Measurements from ENCODE around the gene ASCL5.

The ASCL5 gene

GRCh38 chr1:201088395-201088794, 38.6 kb downstream of the ASCL5 start:
- no peak overlapping the region for H3K14ac ChIP-seq (ENCODE audit: low read length)
- H3K23ac ChIP-seq (ENCODE audit: low read length) = no peak overlapping the region
- no peaks in the 10 kb centered on the region for H3K79me1 ChIP-seq (ENCODE audit: low read length)
- no peak overlapping the region for H3K18ac ChIP-seq (ENCODE audit: low read length)
- no peak overlapping the region for H3K9ac ChIP-seq (ENCODE audit: low read length)
- no CpG with 5 or more reads among the region's 4 CpGs for WGBS (ENCODE audit: extremely low coverage, insufficient coverage, insufficient read length)
- H3K4me1 ChIP-seq (ENCODE audit: control insufficient read depth in 1 of 2, insufficient read depth in 2 of 2, low read length in 2 of 2) = no peaks in the 10 kb centered on the region
- H4K8ac ChIP-seq (ENCODE audit: low read depth, low read length) = no peak overlapping the region
- no peak overlapping the region for H4K91ac ChIP-seq (ENCODE audit: low read depth, low read length)
- no peaks in the 10 kb centered on the region for H3K36me3 ChIP-seq (ENCODE audit: control insufficient read depth in 1 of 2, insufficient read depth in 2 of 2, low read length in 2 of 2)
- H3K4ac ChIP-seq (ENCODE audit: low read depth, low read length) = no peak overlapping the region
- no peak for DNase-seq
- no peak overlapping the region for H2BK5ac ChIP-seq (ENCODE audit: low read depth, low read length, poor library complexity)
- no peak overlapping the region for H2BK120ac ChIP-seq (ENCODE audit: insufficient read depth, low read length, poor library complexity)
- no peak overlapping the region for H2BK12ac ChIP-seq (ENCODE audit: low read length)
- no peaks in the 10 kb centered on the region for H3K79me2 ChIP-seq (ENCODE audit: control insufficient read depth, insufficient read depth, low read length, poor library complexity)
- no peak overlapping the region for H3K4me3 ChIP-seq (ENCODE audit: low read depth, low read length)
- H2AFZ ChIP-seq (ENCODE audit: insufficient read depth, low read length, poor library complexity) = no peak overlapping the region
- no peaks in the 10 kb centered on the region for H3K27me3 ChIP-seq (ENCODE audit: insufficient read depth, low read length)
- no peak overlapping the region for H4K12ac ChIP-seq (ENCODE audit: low read depth, low read length)
- H3K27ac ChIP-seq (ENCODE audit: low read depth, low read length) = no peak overlapping the region
- H2AK5ac ChIP-seq (ENCODE audit: low read length) = no peak overlapping the region
- H3K4me2 ChIP-seq (ENCODE audit: low read length) = no peak overlapping the region
- H3K9me3 ChIP-seq (ENCODE audit: insufficient read depth, low read depth, low read length) = peaks cover 3% of the 10 kb centered on the region

- no peak overlapping the region for H2AFZ ChIP-seq (ENCODE audit: insufficient read depth, low read length, poor library complexity)
- no CpG with 5 or more reads among the region's 12 CpGs for WGBS (ENCODE audit: extremely low coverage, insufficient coverage, insufficient read length)
- H3K23ac ChIP-seq (ENCODE audit: low read length) = no peak overlapping the region
Measured at GRCh38 chr1:201085902-201086735, 40.9 kb downstream of the ASCL5 start.

GRCh38 chr1:201084295-201084694, 42.7 kb downstream of the ASCL5 start:
- Histone ChIP-seq H4K12ac (ENCODE audit: low read depth, low read length) (no peak overlapping the region), H3K27ac (ENCODE audit: low read depth, low read length) (no peak overlapping the region), H4K8ac (ENCODE audit: low read depth, low read length) (no peak overlapping the region), H3K23ac (ENCODE audit: low read length) (no peak overlapping the region), H3K79me1 (ENCODE audit: low read length) (no peaks in the 10 kb centered on the region), H3K79me2 (ENCODE audit: control insufficient read depth, insufficient read depth, low read length, poor library complexity) (no peaks in the 10 kb centered on the region), H3K36me3 (ENCODE audit: control insufficient read depth in 1 of 2, insufficient read depth in 2 of 2, low read length in 2 of 2) (no peaks in the 10 kb centered on the region), H3K27me3 (ENCODE audit: insufficient read depth, low read length) (no peaks in the 10 kb centered on the region), H3K4me1 (ENCODE audit: control insufficient read depth in 1 of 2, insufficient read depth in 2 of 2, low read length in 2 of 2) (no peaks in the 10 kb centered on the region), H3K18ac (ENCODE audit: low read length) (no peak overlapping the region), H3K4me3 (ENCODE audit: low read depth, low read length) (no peak overlapping the region), H4K91ac (ENCODE audit: low read depth, low read length) (no peak overlapping the region), H2BK12ac (ENCODE audit: low read length) (no peak overlapping the region), H2BK120ac (ENCODE audit: insufficient read depth, low read length, poor library complexity) (no peak overlapping the region), H3K4ac (ENCODE audit: low read depth, low read length) (no peak overlapping the region), H2AFZ (ENCODE audit: insufficient read depth, low read length, poor library complexity) (no peak overlapping the region), H3K9me3 (ENCODE audit: insufficient read depth, low read depth, low read length) (peaks cover 3% of the 10 kb centered on the region), H3K14ac (ENCODE audit: low read length) (no peak overlapping the region), H2AK5ac (ENCODE audit: low read length) (no peak overlapping the region), H3K9ac (ENCODE audit: low read length) (no peak overlapping the region), H3K4me2 (ENCODE audit: low read length) (no peak overlapping the region), H2BK5ac (ENCODE audit: low read depth, low read length, poor library complexity) (no peak overlapping the region)
- no CpG with 5 or more reads among the region's 6 CpGs for WGBS (ENCODE audit: extremely low coverage, insufficient coverage, insufficient read length)
- DNase-seq = no peak

More at GRCh38 chr1:201085902-201086735, 40.9 kb downstream of the ASCL5 start:
- DNase-seq = peak; percentile 70 to 88
- no peak overlapping the region for H2BK120ac ChIP-seq (ENCODE audit: insufficient read depth, low read length, poor library complexity)
- no peaks in the 10 kb centered on the region for H3K79me2 ChIP-seq (ENCODE audit: control insufficient read depth, insufficient read depth, low read length, poor library complexity)
- no peaks in the 10 kb centered on the region for H3K27me3 ChIP-seq (ENCODE audit: insufficient read depth, low read length)
- H3K4ac ChIP-seq (ENCODE audit: low read depth, low read length) = no peak overlapping the region
- H3K79me1 ChIP-seq (ENCODE audit: low read length) = no peaks in the 10 kb centered on the region
- no peak overlapping the region for H3K9ac ChIP-seq (ENCODE audit: low read length)
- H3K14ac ChIP-seq (ENCODE audit: low read length) = no peak overlapping the region
- no peak overlapping the region for H3K27ac ChIP-seq (ENCODE audit: low read depth, low read length)
- H4K8ac ChIP-seq (ENCODE audit: low read depth, low read length) = no peak overlapping the region
- H3K4me1 ChIP-seq (ENCODE audit: control insufficient read depth in 1 of 2, insufficient read depth in 2 of 2, low read length in 2 of 2) = no peaks in the 10 kb centered on the region
- no peak overlapping the region for H3K4me2 ChIP-seq (ENCODE audit: low read length)
- no peak overlapping the region for H4K12ac ChIP-seq (ENCODE audit: low read depth, low read length)
- H2AK5ac ChIP-seq (ENCODE audit: low read length) = no peak overlapping the region
- no peak overlapping the region for H3K18ac ChIP-seq (ENCODE audit: low read length)
- H2BK5ac ChIP-seq (ENCODE audit: low read depth, low read length, poor library complexity) = no peak overlapping the region
- no peak overlapping the region for H2BK12ac ChIP-seq (ENCODE audit: low read length)
- H3K4me3 ChIP-seq (ENCODE audit: low read depth, low read length) = no peak overlapping the region
- H3K9me3 ChIP-seq (ENCODE audit: insufficient read depth, low read depth, low read length) = peaks cover 3% of the 10 kb centered on the region
- H3K36me3 ChIP-seq (ENCODE audit: control insufficient read depth in 1 of 2, insufficient read depth in 2 of 2, low read length in 2 of 2) = no peaks in the 10 kb centered on the region
- no peak overlapping the region for H4K91ac ChIP-seq (ENCODE audit: low read depth, low read length)

GRCh38 chr1:201083741-201084140, 43.2 kb downstream of the ASCL5 start:
- Histone ChIP-seq H3K27me3 (ENCODE audit: insufficient read depth, low read length) (no peaks in the 10 kb centered on the region), H3K14ac (ENCODE audit: low read length) (no peak overlapping the region), H3K9ac (ENCODE audit: low read length) (no peak overlapping the region), H3K18ac (ENCODE audit: low read length) (no peak overlapping the region), H2BK120ac (ENCODE audit: insufficient read depth, low read length, poor library complexity) (no peak overlapping the region), H2AFZ (ENCODE audit: insufficient read depth, low read length, poor library complexity) (no peak overlapping the region), H2BK5ac (ENCODE audit: low read depth, low read length, poor library complexity) (no peak overlapping the region), H3K79me2 (ENCODE audit: control insufficient read depth, insufficient read depth, low read length, poor library complexity) (no peaks in the 10 kb centered on the region), H3K4ac (ENCODE audit: low read depth, low read length) (no peak overlapping the region), H4K91ac (ENCODE audit: low read depth, low read length) (no peak overlapping the region), H3K9me3 (ENCODE audit: insufficient read depth, low read depth, low read length) (no peaks in the 10 kb centered on the region), H3K36me3 (ENCODE audit: control insufficient read depth in 1 of 2, insufficient read depth in 2 of 2, low read length in 2 of 2) (no peaks in the 10 kb centered on the region), H3K4me1 (ENCODE audit: control insufficient read depth in 1 of 2, insufficient read depth in 2 of 2, low read length in 2 of 2) (no peaks in the 10 kb centered on the region), H3K4me3 (ENCODE audit: low read depth, low read length) (no peak overlapping the region), H3K27ac (ENCODE audit: low read depth, low read length) (no peak overlapping the region), H4K12ac (ENCODE audit: low read depth, low read length) (no peak overlapping the region), H4K8ac (ENCODE audit: low read depth, low read length) (no peak overlapping the region), H3K79me1 (ENCODE audit: low read length) (no peaks in the 10 kb centered on the region), H2BK12ac (ENCODE audit: low read length) (no peak overlapping the region), H3K4me2 (ENCODE audit: low read length) (no peak overlapping the region), H3K23ac (ENCODE audit: low read length) (no peak overlapping the region), H2AK5ac (ENCODE audit: low read length) (no peak overlapping the region)
- DNase-seq = no peak
- no CpG with 5 or more reads among the region's 3 CpGs for WGBS (ENCODE audit: extremely low coverage, insufficient coverage, insufficient read length)
